Measurements from ENCODE around the gene CLDN10. TPM values are rescaled to one million over a fixed set of nuclear protein-coding genes. Genes with fewer than 3 reads are reported as not detected.

CLDN10 gene
- total and polyA plus RNA-seq, 2 of the 8 experiments (the other 6 are each of a cell fraction or from before 2014, with no cell fraction given), result 41.2 to 43.6 TPM

- H3K9ac ChIP-seq (replicated peaks in 1 of 4; ENCODE audit: extremely low read depth in 1 of 4, low read depth in 3 of 4, low read length in 3 of 4), result no peak overlapping the region
- no peak for TF ChIP-seq CTCF (IDR thresholded peaks at IDR 0.05; ENCODE audit: control extremely low read depth in 1 of 3, insufficient read depth in 1 of 3, low read depth in 1 of 3, low read length in 3 of 3)
- no peak for TF ChIP-seq ZNF274 (IDR thresholded peaks at IDR 0.05; ENCODE audit: borderline replicate concordance, extremely low read depth, low read length)
- no peak for TF ChIP-seq GABPA (IDR thresholded peaks at IDR 0.05; ENCODE audit: borderline replicate concordance, insufficient read depth, low read length)
- no peak for TF ChIP-seq POU5F1 (IDR thresholded peaks at IDR 0.05; ENCODE audit: low read depth, low read length)
- TF ChIP-seq RNF2 (IDR thresholded peaks at IDR 0.05; ENCODE audit: borderline replicate concordance, low read depth, low read length, missing control alignments, poor library complexity, severe bottlenecking), result no peak
- TF ChIP-seq YY1 (IDR thresholded peaks at IDR 0.05; ENCODE audit: low read depth, low read length), result no peak
- no peak for TF ChIP-seq USF2 (IDR thresholded peaks at IDR 0.05; ENCODE audit: low read length)
- no peak for TF ChIP-seq SIRT6 (IDR thresholded peaks at IDR 0.05; ENCODE audit: low read length)
- no peak for TF ChIP-seq EP300 (IDR thresholded peaks at IDR 0.05; ENCODE audit: borderline replicate concordance in 1 of 2, low read depth in 2 of 2, low read length in 2 of 2)
- TF ChIP-seq SP1 (IDR thresholded peaks at IDR 0.05; ENCODE audit: low read depth, low read length), result no peak
Measured at GRCh38 chr13:95601906-95602305, 49.4 kb downstream of the CLDN10 start.

More at GRCh38 chr13:95601906-95602305, 49.4 kb downstream of the CLDN10 start:
- Histone ChIP-seq H3K23me2 (ENCODE audit: low read depth, low read length) (no peaks in the 10 kb centered on the region), H3K18ac (ENCODE audit: extremely low read depth, low read length) (no peak overlapping the region), H4K91ac (replicated peaks; ENCODE audit: insufficient read length, low read length) (no peak overlapping the region), H2AK5ac (ENCODE audit: low read depth, low read length) (no peak overlapping the region), H3K79me2 (ENCODE audit: control insufficient read depth in 1 of 2, insufficient read depth in 2 of 2, low read length in 2 of 2) (no peaks in the 10 kb centered on the region), H3K14ac (ENCODE audit: insufficient read length) (no peak overlapping the region), H3K4me3 (ENCODE audit: extremely low read depth in 1 of 4, insufficient read depth in 2 of 4, low read depth in 3 of 4, low read length in 4 of 4) (no peak overlapping the region), H3K9me3 (ENCODE audit: insufficient read depth in 2 of 2, low read depth in 1 of 2, low read length in 1 of 2) (no peaks in the 10 kb centered on the region), H4K20me1 (replicated peaks in 1 of 2; ENCODE audit: control insufficient read depth in 1 of 2, insufficient read depth in 2 of 2, low read length in 2 of 2) (no peaks in the 10 kb centered on the region), H2BK20ac (ENCODE audit: low read length) (no peak overlapping the region), H4K5ac (ENCODE audit: insufficient read length, low read depth, low read length) (no peak overlapping the region), H2AFZ (ENCODE audit: low read length) (no peak overlapping the region), H2BK5ac (ENCODE audit: low read depth, low read length) (no peak overlapping the region), H3K56ac (replicated peaks; ENCODE audit: insufficient read length, low read depth, low read length) (no peak overlapping the region), H2BK12ac (ENCODE audit: low read depth, low read length) (no peak overlapping the region), H3K4ac (replicated peaks; ENCODE audit: insufficient read length, low read depth, low read length) (no peak overlapping the region), H3K27me3 (replicated peaks in 1 of 4; ENCODE audit: control insufficient read depth in 3 of 4, extremely low read depth in 1 of 4, insufficient read depth in 3 of 4, low read length in 3 of 4) (no peaks in the 10 kb centered on the region), H4K8ac (ENCODE audit: extremely low read depth, insufficient read depth, low read length) (no peak overlapping the region), H3K79me1 (ENCODE audit: low read depth, low read length) (no peaks in the 10 kb centered on the region), H2BK15ac (ENCODE audit: low read length) (no peak overlapping the region), H3K36me3 (ENCODE audit: control insufficient read depth in 2 of 4, insufficient read depth in 4 of 4, low read length in 3 of 4) (peaks cover 0 to 10% (median 4%) of the 10 kb centered on the region in 4 experiments; a peak in 3 of 8 replicates), H3K4me2 (ENCODE audit: insufficient read depth in 1 of 2, low read depth in 2 of 2, low read length in 2 of 2) (no peak overlapping the region), H2BK120ac (replicated peaks; ENCODE audit: low read depth, low read length) (no peak overlapping the region), H3K27ac (ENCODE audit: low read depth, low read length) (no peak overlapping the region), H3K4me1 (replicated peaks in 1 of 4; ENCODE audit: control insufficient read depth in 3 of 4, insufficient read depth in 4 of 4, low read length in 3 of 4) (no peaks in the 10 kb centered on the region), H3K23ac (ENCODE audit: insufficient read length) (no peak overlapping the region)
- ChIA-PET CTCF (ENCODE audit: partially characterized antibody) (interaction anchor here (0.6 to 0.7 kb wide), 2 partner anchors 16 to 221 kb away, joined by 3 read pairs; no protein-coding TSS in a partner anchor), POLR2A (ENCODE audit: partially characterized antibody) (interaction anchor here (0.6 kb wide), 1 partner anchor 8 kb away, joined by 3 read pairs; no protein-coding TSS in a partner anchor)
- no peak for DNase-seq (ENCODE audit: low read depth in 1 of 2, low spot score in 2 of 2)
- 86% methylated on average over 6 of the region's 6 CpGs; no CpG with 5 or more reads in 1 of the 2 experiments for WGBS, 2 experiments (ENCODE audit: extremely low coverage in 1 of 2, insufficient coverage in 1 of 2, insufficient read length in 1 of 2, insufficient replicate concordance in 2 of 2, low coverage in 1 of 2, low lambda C conversion rate in 2 of 2, missing lambda C conversion rate in 1 of 2)
- FAIRE-seq, result no peak
